Neural cell (in vitro differentiated cells): ENCODE results near the gene CLIP4. TPM values are rescaled to one million over a fixed set of nuclear protein-coding genes. Genes with fewer than 3 reads are reported as not detected.

ENCODE experiments used
- H2AFZ ChIP-seq: fragments of 200-600, 300-800 bp; sonication (generic), shearing (Covaris generic); 2 replicates; pipeline ENCODE4 v1.6.0; 2014; ENCODE audit warnings: low read depth, mild to moderate bottlenecking, antibody characterized with exemption, low read length, moderate library complexity
- H3F3A ChIP-seq: fragments of 200-600 bp; shearing (Covaris generic); 2 replicates; pipeline ENCODE4 v1.6.1; 2016; ENCODE audit warnings: mild to moderate bottlenecking, moderate library complexity, mixed read lengths, antibody characterized with exemption, low read length; ENCODE audit not compliant: insufficient read depth, poor library complexity, severe bottlenecking
- H3K27ac ChIP-seq: fragments of 200-600, 300-800 bp; sonication (generic), shearing (Covaris generic); 2 replicates; pipeline ENCODE4 v1.5.1; 2014; ENCODE audit warnings: mild to moderate bottlenecking, low read length, moderate library complexity
- H3K27me3 ChIP-seq: fragments of 300-800, 200-600 bp; sonication (generic), shearing (Covaris generic); 2 replicates; pipeline ENCODE4 v1.6.0; 2014; ENCODE audit warnings: mild to moderate bottlenecking, low read depth, low read length, moderate library complexity; ENCODE audit not compliant: insufficient read depth
- H3K36me3 ChIP-seq: fragments of 300-800, 200-600 bp; sonication (generic), shearing (Covaris generic); 2 replicates; pipeline ENCODE4 v1.5.1; 2014; ENCODE audit warnings: mild to moderate bottlenecking, antibody characterized with exemption, low read length, moderate library complexity; ENCODE audit not compliant: insufficient read depth
- H3K4me2 ChIP-seq: fragments of 300-800, 200-600 bp; sonication (generic), shearing (Covaris generic); 2 replicates; pipeline ENCODE4 v1.6.0; 2014; ENCODE audit warnings: mild to moderate bottlenecking, low read length
- H3K4me3 ChIP-seq: fragments of 300-800, 200-600 bp; sonication (generic), shearing (Covaris generic); 2 replicates; pipeline ENCODE4 v1.5.1; 2014; ENCODE audit warnings: mild to moderate bottlenecking, low read length, moderate library complexity
- H3K79me2 ChIP-seq: fragments of 200-600 bp; shearing (Covaris generic); replicated peaks from 2 replicates; pipeline ENCODE4 v1.6.0; 2014; ENCODE audit warnings: mild to moderate bottlenecking, low read length, moderate library complexity; ENCODE audit not compliant: insufficient read depth
- H3K9ac ChIP-seq: fragments of 300-800, 200-600 bp; sonication (generic), shearing (Covaris generic); 2 replicates; pipeline ENCODE4 v1.6.1; 2016; ENCODE audit warnings: mild to moderate bottlenecking, low read length, mixed read lengths
- H3K9me2 ChIP-seq: fragments of 200-600 bp; shearing (Covaris generic); 2 replicates; pipeline ENCODE4 v1.6.1; 2016; ENCODE audit warnings: mild to moderate bottlenecking, low read length, mixed read lengths; ENCODE audit not compliant: insufficient read depth
- H3K9me3 ChIP-seq: fragments of 200-600, 300-800 bp; sonication (generic), shearing (Covaris generic); 2 replicates; pipeline ENCODE4 v1.6.1; 2016; ENCODE audit warnings: mild to moderate bottlenecking, mixed run types, low read length, moderate library complexity, mixed read lengths
- H4K20me1 ChIP-seq: fragments of 200-600 bp; shearing (Covaris generic); 2 replicates; pipeline ENCODE4 v1.6.1; 2016; ENCODE audit warnings: mild to moderate bottlenecking, mixed run types; ENCODE audit not compliant: insufficient read depth
- EP300 ChIP-seq: fragments of 450-650 bp; conservative IDR thresholded peaks from 2 replicates; pipeline ENCODE4 v1.6.1; 2014; ENCODE audit warnings: antibody characterized with exemption, mild to moderate bottlenecking, moderate library complexity; ENCODE audit not compliant: poor library complexity, severe bottlenecking
- EZH2 ChIP-seq: fragments of 200-600, 300-800 bp; shearing (Covaris generic), sonication (generic); IDR thresholded peaks from 2 replicates; pipeline ENCODE4 v1.6.1; 2014; ENCODE audit warnings: antibody characterized with exemption, low read length, borderline replicate concordance, mild to moderate bottlenecking; ENCODE audit not compliant: insufficient read depth, poor library complexity, severe bottlenecking
- MXI1 ChIP-seq: fragments of 450-650 bp; conservative IDR thresholded peaks from 2 replicates; pipeline ENCODE4 v1.6.1; 2014; ENCODE audit warnings: antibody characterized with exemption, mild to moderate bottlenecking; ENCODE audit not compliant: poor library complexity, severe bottlenecking
- POLR2AphosphoS5 ChIP-seq: IDR thresholded peaks from 2 replicates; pipeline ENCODE4 v1.6.1; 2012
- RAD21 ChIP-seq: fragments of 450-650 bp; conservative IDR thresholded peaks from 2 replicates; pipeline ENCODE4 v1.6.1; 2014; ENCODE audit warnings: antibody characterized with exemption, mild to moderate bottlenecking, moderate library complexity
- REST ChIP-seq: IDR thresholded peaks from 2 replicates; pipeline ENCODE4 v1.6.1; 2012; ENCODE audit warnings: borderline replicate concordance
- SMC3 ChIP-seq: fragments of 450-650 bp; conservative IDR thresholded peaks from 2 replicates; pipeline ENCODE4 v1.6.1; 2014; ENCODE audit warnings: antibody characterized with exemption, mild to moderate bottlenecking, moderate library complexity; ENCODE audit not compliant: poor library complexity
- TAF1 ChIP-seq: IDR thresholded peaks from 2 replicates; pipeline ENCODE4 v1.6.1; 2012; ENCODE audit warnings: low read depth
- polyA plus RNA-seq: library from polyadenylated mRNA; depleted of rRNA; stranded (reverse); fragments of >200 nt; gene quantifications from 2 replicates; pipeline ENCODE4 v1.2.3, GENCODE V29; 2014
- TF ChIP-seq, protein P1 (sequence below): fragments of 450-650 bp; IDR thresholded peaks from 2 replicates; pipeline ENCODE4 v1.5.1; 2014; ENCODE audit warnings: antibody characterized with exemption, mild to moderate bottlenecking, moderate library complexity; ENCODE audit not compliant: poor library complexity, severe bottlenecking

CLIP4 gene
- polyA plus RNA-seq, 1 donor from 2014 or later, result 10.2 TPM

DNA sequence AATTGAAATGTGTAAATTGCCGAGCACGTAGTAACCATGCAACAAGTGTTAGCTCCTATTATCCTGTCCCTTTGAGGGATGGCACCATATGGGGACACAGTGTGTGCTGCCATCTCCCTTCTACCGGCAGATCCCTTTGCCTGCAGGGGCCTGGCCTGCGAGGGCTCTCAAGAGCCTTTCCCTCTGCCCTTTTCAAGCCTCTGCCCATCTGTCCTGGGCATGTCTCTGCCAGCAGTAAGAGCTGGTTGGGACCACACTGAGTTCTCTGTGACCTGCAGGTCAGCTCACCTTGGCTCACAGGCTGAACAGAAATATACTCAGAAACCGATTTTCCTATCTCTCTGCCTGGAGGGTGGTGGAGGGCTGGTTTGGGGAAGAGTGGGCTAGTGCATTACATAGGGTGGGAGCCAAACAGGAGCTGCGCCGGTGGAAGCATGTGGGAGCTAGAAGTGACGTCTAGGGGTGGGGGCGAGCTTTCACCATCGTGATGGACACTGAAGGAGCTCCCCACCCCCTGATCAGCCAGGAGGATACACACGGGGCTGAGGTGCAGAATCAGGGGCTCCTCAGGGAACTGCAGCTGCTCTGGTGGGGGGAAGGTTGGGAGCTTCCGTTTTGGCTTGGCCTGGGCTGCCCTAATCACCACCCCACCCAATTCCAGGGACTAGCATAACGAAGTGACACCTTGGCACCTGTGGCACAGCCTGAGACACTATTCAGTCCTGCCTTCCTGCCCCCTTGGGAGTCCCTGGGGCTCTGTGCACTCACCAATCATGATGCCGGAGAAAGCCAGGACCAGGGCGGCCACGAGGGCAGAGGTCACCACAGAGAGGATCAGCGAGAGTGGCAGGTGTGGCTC lies 109.7 kb downstream of the CLIP4 start:
- Histone ChIP-seq H3K9me2 (no peaks in the 10 kb centered on the region), H3K79me2 (no peaks in the 10 kb centered on the region), H3K36me3 (no peaks in the 10 kb centered on the region), H3K27me3 (no peaks in the 10 kb centered on the region), H3F3A (no peaks in the 10 kb centered on the region), H3K27ac (no peak overlapping the region), H3K4me2 (no peak overlapping the region), H3K9ac (no peak overlapping the region), H3K9me3 (no peaks in the 10 kb centered on the region), H3K4me3 (no peak overlapping the region), H4K20me1 (no peaks in the 10 kb centered on the region), H2AFZ (no peak overlapping the region)
- TF ChIP-seq REST, result no peak
- TF ChIP-seq, protein P1, sequence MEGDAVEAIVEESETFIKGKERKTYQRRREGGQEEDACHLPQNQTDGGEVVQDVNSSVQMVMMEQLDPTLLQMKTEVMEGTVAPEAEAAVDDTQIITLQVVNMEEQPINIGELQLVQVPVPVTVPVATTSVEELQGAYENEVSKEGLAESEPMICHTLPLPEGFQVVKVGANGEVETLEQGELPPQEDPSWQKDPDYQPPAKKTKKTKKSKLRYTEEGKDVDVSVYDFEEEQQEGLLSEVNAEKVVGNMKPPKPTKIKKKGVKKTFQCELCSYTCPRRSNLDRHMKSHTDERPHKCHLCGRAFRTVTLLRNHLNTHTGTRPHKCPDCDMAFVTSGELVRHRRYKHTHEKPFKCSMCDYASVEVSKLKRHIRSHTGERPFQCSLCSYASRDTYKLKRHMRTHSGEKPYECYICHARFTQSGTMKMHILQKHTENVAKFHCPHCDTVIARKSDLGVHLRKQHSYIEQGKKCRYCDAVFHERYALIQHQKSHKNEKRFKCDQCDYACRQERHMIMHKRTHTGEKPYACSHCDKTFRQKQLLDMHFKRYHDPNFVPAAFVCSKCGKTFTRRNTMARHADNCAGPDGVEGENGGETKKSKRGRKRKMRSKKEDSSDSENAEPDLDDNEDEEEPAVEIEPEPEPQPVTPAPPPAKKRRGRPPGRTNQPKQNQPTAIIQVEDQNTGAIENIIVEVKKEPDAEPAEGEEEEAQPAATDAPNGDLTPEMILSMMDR, result no peak
- TF ChIP-seq RAD21, result no peak
- no peak for TF ChIP-seq SMC3
- TF ChIP-seq MXI1, result no peak
- TF ChIP-seq EP300, result no peak
- TF ChIP-seq EZH2, result no peak
- no peak for TF ChIP-seq TAF1
- no peak for TF ChIP-seq POLR2AphosphoS5

- Histone ChIP-seq H3K27me3 (no peaks in the 10 kb centered on the region), H3K9me2 (no peaks in the 10 kb centered on the region), H3K9me3 (no peaks in the 10 kb centered on the region), H3K79me2 (no peaks in the 10 kb centered on the region), H2AFZ (no peak overlapping the region), H3K36me3 (no peaks in the 10 kb centered on the region), H3K9ac (no peak overlapping the region), H3F3A (no peaks in the 10 kb centered on the region), H3K4me2 (no peak overlapping the region), H4K20me1 (no peaks in the 10 kb centered on the region), H3K4me3 (no peak overlapping the region), H3K27ac (no peak overlapping the region)
- TF ChIP-seq SMC3 (no peak), EZH2 (no peak), RAD21 (no peak), MXI1 (no peak), REST (no peak), EP300 (no peak), TAF1 (no peak), POLR2AphosphoS5 (no peak)
- TF ChIP-seq, protein P1, result no peak
Measured at GRCh38 chr2:29225814-29226213, 110.6 kb downstream of the CLIP4 start.
